ENCODE data around the gene SRP68.

DNA sequence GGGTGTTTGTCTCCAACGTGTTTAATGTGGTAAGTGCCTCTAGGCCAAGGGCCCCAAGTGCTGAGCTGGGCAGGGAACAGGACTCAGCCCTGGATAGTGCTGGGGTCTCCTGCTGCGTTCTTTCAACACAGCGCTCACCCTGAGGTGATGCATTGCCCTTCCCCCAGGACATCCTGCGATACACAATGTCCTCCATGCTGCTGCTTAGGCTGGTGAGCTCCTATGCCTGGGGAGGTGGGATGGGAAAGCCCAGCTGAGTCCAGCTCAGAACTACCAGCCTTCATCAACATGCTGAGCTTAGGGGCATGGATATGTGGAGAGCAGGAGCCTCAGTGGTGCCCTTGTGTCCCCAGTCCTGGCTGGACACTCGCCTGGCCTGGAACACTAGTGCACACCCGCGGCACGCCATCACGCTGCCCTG lies 7.2 kb upstream of the SRP68 start:
- TF ChIP-seq POLR2AphosphoS5 (IDR thresholded peaks at IDR 0.05; ENCODE audit: low read depth): peak; percentile 52; the same call in 1 of the 2 replicates
- TF ChIP-seq, protein P1, sequence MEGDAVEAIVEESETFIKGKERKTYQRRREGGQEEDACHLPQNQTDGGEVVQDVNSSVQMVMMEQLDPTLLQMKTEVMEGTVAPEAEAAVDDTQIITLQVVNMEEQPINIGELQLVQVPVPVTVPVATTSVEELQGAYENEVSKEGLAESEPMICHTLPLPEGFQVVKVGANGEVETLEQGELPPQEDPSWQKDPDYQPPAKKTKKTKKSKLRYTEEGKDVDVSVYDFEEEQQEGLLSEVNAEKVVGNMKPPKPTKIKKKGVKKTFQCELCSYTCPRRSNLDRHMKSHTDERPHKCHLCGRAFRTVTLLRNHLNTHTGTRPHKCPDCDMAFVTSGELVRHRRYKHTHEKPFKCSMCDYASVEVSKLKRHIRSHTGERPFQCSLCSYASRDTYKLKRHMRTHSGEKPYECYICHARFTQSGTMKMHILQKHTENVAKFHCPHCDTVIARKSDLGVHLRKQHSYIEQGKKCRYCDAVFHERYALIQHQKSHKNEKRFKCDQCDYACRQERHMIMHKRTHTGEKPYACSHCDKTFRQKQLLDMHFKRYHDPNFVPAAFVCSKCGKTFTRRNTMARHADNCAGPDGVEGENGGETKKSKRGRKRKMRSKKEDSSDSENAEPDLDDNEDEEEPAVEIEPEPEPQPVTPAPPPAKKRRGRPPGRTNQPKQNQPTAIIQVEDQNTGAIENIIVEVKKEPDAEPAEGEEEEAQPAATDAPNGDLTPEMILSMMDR (IDR thresholded peaks at IDR 0.05; ENCODE audit: insufficient read depth, low read length): no peak
- no peak for TF ChIP-seq GABPA (IDR thresholded peaks at IDR 0.05; ENCODE audit: low read depth)
- TF ChIP-seq, protein P2, sequence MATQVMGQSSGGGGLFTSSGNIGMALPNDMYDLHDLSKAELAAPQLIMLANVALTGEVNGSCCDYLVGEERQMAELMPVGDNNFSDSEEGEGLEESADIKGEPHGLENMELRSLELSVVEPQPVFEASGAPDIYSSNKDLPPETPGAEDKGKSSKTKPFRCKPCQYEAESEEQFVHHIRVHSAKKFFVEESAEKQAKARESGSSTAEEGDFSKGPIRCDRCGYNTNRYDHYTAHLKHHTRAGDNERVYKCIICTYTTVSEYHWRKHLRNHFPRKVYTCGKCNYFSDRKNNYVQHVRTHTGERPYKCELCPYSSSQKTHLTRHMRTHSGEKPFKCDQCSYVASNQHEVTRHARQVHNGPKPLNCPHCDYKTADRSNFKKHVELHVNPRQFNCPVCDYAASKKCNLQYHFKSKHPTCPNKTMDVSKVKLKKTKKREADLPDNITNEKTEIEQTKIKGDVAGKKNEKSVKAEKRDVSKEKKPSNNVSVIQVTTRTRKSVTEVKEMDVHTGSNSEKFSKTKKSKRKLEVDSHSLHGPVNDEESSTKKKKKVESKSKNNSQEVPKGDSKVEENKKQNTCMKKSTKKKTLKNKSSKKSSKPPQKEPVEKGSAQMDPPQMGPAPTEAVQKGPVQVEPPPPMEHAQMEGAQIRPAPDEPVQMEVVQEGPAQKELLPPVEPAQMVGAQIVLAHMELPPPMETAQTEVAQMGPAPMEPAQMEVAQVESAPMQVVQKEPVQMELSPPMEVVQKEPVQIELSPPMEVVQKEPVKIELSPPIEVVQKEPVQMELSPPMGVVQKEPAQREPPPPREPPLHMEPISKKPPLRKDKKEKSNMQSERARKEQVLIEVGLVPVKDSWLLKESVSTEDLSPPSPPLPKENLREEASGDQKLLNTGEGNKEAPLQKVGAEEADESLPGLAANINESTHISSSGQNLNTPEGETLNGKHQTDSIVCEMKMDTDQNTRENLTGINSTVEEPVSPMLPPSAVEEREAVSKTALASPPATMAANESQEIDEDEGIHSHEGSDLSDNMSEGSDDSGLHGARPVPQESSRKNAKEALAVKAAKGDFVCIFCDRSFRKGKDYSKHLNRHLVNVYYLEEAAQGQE (IDR thresholded peaks at IDR 0.05; ENCODE audit: insufficient replicate concordance, low read depth): no peak
- no peak for TF ChIP-seq SPI1 (IDR thresholded peaks at IDR 0.05; ENCODE audit: borderline replicate concordance, low read depth)
